DOHH2 (cell line): ENCODE data around the gene EML4.

ENCODE experiments used
- H3F3A ChIP-seq: fragments of 200-600 bp; sonication (generic), shearing (Covaris generic); 2 replicates; pipeline ENCODE4 v1.6.0; 2016; ENCODE audit warnings: antibody characterized with exemption, mild to moderate bottlenecking; ENCODE audit not compliant: control insufficient read depth, insufficient read depth
- H3K27ac ChIP-seq: fragments of 200-600 bp; sonication (generic); 2 replicates; pipeline ENCODE4 v1.5.1; 2014; ENCODE audit warnings: low read depth, mild to moderate bottlenecking, low read length, moderate library complexity
- H3K27me3 ChIP-seq: fragments of 200-600 bp; sonication (generic); 2 replicates; pipeline ENCODE4 v1.6.1; 2014; ENCODE audit warnings: mild to moderate bottlenecking, low read length, mixed read lengths; ENCODE audit not compliant: control insufficient read depth
- H3K36me3 ChIP-seq: fragments of 200-600 bp; sonication (generic); 2 replicates; pipeline ENCODE4 v1.6.1; 2014; ENCODE audit warnings: mild to moderate bottlenecking, low read length, moderate library complexity, mixed read lengths; ENCODE audit not compliant: control insufficient read depth
- H3K4me1 ChIP-seq: fragments of 200-600 bp; sonication (generic); 2 replicates; pipeline ENCODE4 v1.6.1; 2014; ENCODE audit warnings: mild to moderate bottlenecking, low read length, mixed read lengths; ENCODE audit not compliant: control insufficient read depth
- H3K4me2 ChIP-seq: fragments of 200-600 bp; sonication (generic); 2 replicates; pipeline ENCODE4 v1.6.0; 2014; ENCODE audit warnings: mild to moderate bottlenecking, low read length, moderate library complexity
- H3K4me3 ChIP-seq: fragments of 200-600 bp; sonication (generic); 2 replicates; pipeline ENCODE4 v1.5.1; 2014; ENCODE audit warnings: mild to moderate bottlenecking, low read length, mixed read lengths
- H3K79me2 ChIP-seq: fragments of 200-600 bp; sonication (generic); 2 replicates; pipeline ENCODE4 v1.6.1; 2014; ENCODE audit warnings: mild to moderate bottlenecking, low read length, mixed read lengths; ENCODE audit not compliant: control insufficient read depth
- H3K9me2 ChIP-seq: fragments of 200-600 bp; sonication (generic); replicated peaks from 2 replicates; pipeline ENCODE4 v1.6.1; 2014; ENCODE audit warnings: mild to moderate bottlenecking, low read length, mixed read lengths; ENCODE audit not compliant: control insufficient read depth
- H3K9me3 ChIP-seq: fragments of 200-600 bp; sonication (generic); 2 replicates; pipeline ENCODE4 v1.6.1; 2014; ENCODE audit warnings: antibody characterized with exemption, low read length, mixed read lengths; ENCODE audit not compliant: control insufficient read depth, insufficient read depth
- H4K20me1 ChIP-seq: fragments of 200-600 bp; sonication (generic); 2 replicates; pipeline ENCODE4 v1.6.0; 2014; ENCODE audit warnings: low read depth, mild to moderate bottlenecking, antibody characterized with exemption, low read length, moderate library complexity; ENCODE audit not compliant: control insufficient read depth, insufficient read depth
- CTCF ChIP-seq: fragments of 200-600 bp; sonication (generic); IDR thresholded peaks from one replicate; pipeline ENCODE4 v1.5.1; 2014; ENCODE audit warnings: antibody characterized with exemption, mild to moderate bottlenecking, low read depth, low read length; ENCODE audit not compliant: poor library complexity, severe bottlenecking
- EZH2phosphoT487 ChIP-seq: fragments of 200-600 bp; sonication (generic); IDR thresholded peaks from 2 replicates; pipeline ENCODE4 v1.6.1; 2017; ENCODE audit warnings: borderline replicate concordance, mild to moderate bottlenecking, antibody characterized with exemption, low read length, moderate library complexity, mixed read lengths

EML4 gene

GRCh38 chr2:42192010-42192373 is 22.8 kb downstream of the EML4 start:
- H3K79me2 ChIP-seq = peaks cover 22% of the 10 kb centered on the region
- H3K36me3 ChIP-seq = no peaks in the 10 kb centered on the region
- no peaks in the 10 kb centered on the region for H3K9me3 ChIP-seq
- H3K4me1 ChIP-seq = peaks cover 5% of the 10 kb centered on the region; the same call in 1 of the 2 replicates
- no peak overlapping the region for H3K4me3 ChIP-seq
- H3K9me2 ChIP-seq = no peaks in the 10 kb centered on the region
- TF ChIP-seq EZH2phosphoT487 = no peak
- TF ChIP-seq CTCF = no peak
- no peak overlapping the region for H3K27ac ChIP-seq
- H3K4me2 ChIP-seq = no peak overlapping the region
- H4K20me1 ChIP-seq = peaks cover 20% of the 10 kb centered on the region; the same call in 1 of the 2 replicates
- H3K27me3 ChIP-seq = no peaks in the 10 kb centered on the region
- no peaks in the 10 kb centered on the region for H3F3A ChIP-seq

GRCh38 chr2:42192652-42193566 is 23.8 kb downstream of the EML4 start:
- Histone ChIP-seq H4K20me1 (peaks cover 23% of the 10 kb centered on the region; the same call in 1 of the 2 replicates), H3K9me3 (no peaks in the 10 kb centered on the region), H3K36me3 (no peaks in the 10 kb centered on the region), H3K4me2 (no peak overlapping the region), H3K9me2 (no peaks in the 10 kb centered on the region), H3F3A (no peaks in the 10 kb centered on the region), H3K4me1 (peaks cover 5% of the 10 kb centered on the region; the same call in 1 of the 2 replicates), H3K4me3 (no peak overlapping the region), H3K27me3 (no peaks in the 10 kb centered on the region), H3K27ac (no peak overlapping the region), H3K79me2 (peaks cover 22% of the 10 kb centered on the region)
- TF ChIP-seq EZH2phosphoT487 (no peak), CTCF (no peak)

- no peaks in the 10 kb centered on the region for H3F3A ChIP-seq
- peaks cover 9% of the 10 kb centered on the region for H3K4me1 ChIP-seq
- H3K27me3 ChIP-seq = no peaks in the 10 kb centered on the region
- H3K4me2 ChIP-seq = no peak overlapping the region
- peaks cover 28% of the 10 kb centered on the region for H3K79me2 ChIP-seq
- no peak overlapping the region for H3K4me3 ChIP-seq
- H3K9me2 ChIP-seq = no peaks in the 10 kb centered on the region
- H3K9me3 ChIP-seq = no peaks in the 10 kb centered on the region
- peaks cover 23% of the 10 kb centered on the region; the same call in 1 of the 2 replicates for H4K20me1 ChIP-seq
- no peak overlapping the region for H3K27ac ChIP-seq
- no peaks in the 10 kb centered on the region for H3K36me3 ChIP-seq
- TF ChIP-seq EZH2phosphoT487 = no peak
- no peak for TF ChIP-seq CTCF
Observed at GRCh38 chr2:42193722-42194187, 24.6 kb downstream of the EML4 start.
